Right lobe of liver (tissue), 4 donors: Measurements from ENCODE around the gene ZNF184.

Source experiments
- POLR2A ChIP-seq: fragments of 450-650 bp; IDR thresholded peaks from one replicate; pipeline ENCODE4 v1.6.1; 2017; ENCODE audit warnings: antibody characterized with exemption, mild to moderate bottlenecking
- TF ChIP-seq, protein P1 (sequence below), 4 donors: fragments of 200-600 bp in 3 of 4; fragments of 450-650 bp in 1 of 4; IDR thresholded peaks; one replicate each; pipeline versions ENCODE4 v1.5.1 to v1.8.0; 2016 to 2022; ENCODE audit warnings: antibody characterized with exemption in 4 of 4, mild to moderate bottlenecking in 2 of 4
- donor health status: DM: no; HTN: no; CAD: no.
- donor health status: DM: no; HTN: no; CAD: no.
- donor health status: DM: no; HTN: yes; CAD: no.

GRCh38 chr6:27439371-27439770 lies 33.5 kb downstream of the ZNF184 start:
- no peak for TF ChIP-seq POLR2A
- TF ChIP-seq, protein P1, sequence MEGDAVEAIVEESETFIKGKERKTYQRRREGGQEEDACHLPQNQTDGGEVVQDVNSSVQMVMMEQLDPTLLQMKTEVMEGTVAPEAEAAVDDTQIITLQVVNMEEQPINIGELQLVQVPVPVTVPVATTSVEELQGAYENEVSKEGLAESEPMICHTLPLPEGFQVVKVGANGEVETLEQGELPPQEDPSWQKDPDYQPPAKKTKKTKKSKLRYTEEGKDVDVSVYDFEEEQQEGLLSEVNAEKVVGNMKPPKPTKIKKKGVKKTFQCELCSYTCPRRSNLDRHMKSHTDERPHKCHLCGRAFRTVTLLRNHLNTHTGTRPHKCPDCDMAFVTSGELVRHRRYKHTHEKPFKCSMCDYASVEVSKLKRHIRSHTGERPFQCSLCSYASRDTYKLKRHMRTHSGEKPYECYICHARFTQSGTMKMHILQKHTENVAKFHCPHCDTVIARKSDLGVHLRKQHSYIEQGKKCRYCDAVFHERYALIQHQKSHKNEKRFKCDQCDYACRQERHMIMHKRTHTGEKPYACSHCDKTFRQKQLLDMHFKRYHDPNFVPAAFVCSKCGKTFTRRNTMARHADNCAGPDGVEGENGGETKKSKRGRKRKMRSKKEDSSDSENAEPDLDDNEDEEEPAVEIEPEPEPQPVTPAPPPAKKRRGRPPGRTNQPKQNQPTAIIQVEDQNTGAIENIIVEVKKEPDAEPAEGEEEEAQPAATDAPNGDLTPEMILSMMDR (IDR thresholded peaks at IDR 0.05): no peak
